ENCODE results near the gene ANKRD31. TPM values are rescaled to one million over a fixed set of nuclear protein-coding genes. Genes with fewer than 3 reads are reported as not detected.

The ANKRD31 gene
- total and polyA plus RNA-seq, 7 experiments from 2014 or later, result 0.22 to 1.6 (median 0.59) TPM

GRCh38 chr5:75052192-75053053, 184.3 kb downstream of the ANKRD31 start, which contains the start of gene GCNT4:
Gene GCNT4, minus strand, starts transcription at chr5:75052558. Its CDS starts 22,521 bp downstream, at chr5:75030037.
- ATAC-seq, result peak; percentile 15
- no peaks in the 10 kb centered on the region for H3K9me3 ChIP-seq (ENCODE audit: control insufficient read depth in 2 of 3, low read length in 3 of 3)
- CTCF ChIA-PET, result interaction anchor here (0.6 to 2.8 kb wide), 6 partner anchors 15 to 185 kb away, joined by 3 to 15 read pairs (median 4); partner anchors contain the start of gene ANKRD31
- H3K4me1 Mint-ChIP-seq, result peaks cover 59 to 86% (median 79%) of the 10 kb centered on the region in 7 donors
- H3K36me3 Mint-ChIP-seq, result peaks cover 0 to 7% (median 6%) of the 10 kb centered on the region in 5 donors
- POLR2A ChIA-PET, result interaction anchor here (0.5 to 7.7 kb wide), 24 partner anchors 7 to 460 kb away, joined by 3 to 127 read pairs (median 4); partner anchors contain the start of genes ANKRD31, FAM169A, GFM2 and HEXB
- peak within 1 kb of the TSS; percentile 67 for H3K4me3 ChIP-seq (ENCODE audit: low read length)
- H3K27me3 ChIP-seq (ENCODE audit: control insufficient read depth in 2 of 2, insufficient read depth in 2 of 2, low read length in 2 of 2), result no peaks in the 10 kb centered on the region
- peak; percentile 36 to 60 (median 54) for DNase-seq
- H3K4me1 ChIP-seq (ENCODE audit: control insufficient read depth in 2 of 2, insufficient read depth in 2 of 2, low read length in 2 of 2), result peaks cover 62 to 73% of the 10 kb centered on the region in 2 donors
- peak within 1 kb of the TSS; percentile 87 for H3K27ac ChIP-seq (ENCODE audit: low read depth, low read length)
- H3K4me3 Mint-ChIP-seq, result peak within 1 kb of the TSS; percentile 85 to 98 (median 93)
- no peaks in the 10 kb centered on the region for H3K9me3 Mint-ChIP-seq
- intact Hi-C loops (cut with micrococcal nuclease), result loop anchor here (1.0 to 10.0 kb wide), 16 partner anchors 14 to 1490 kb away; partner anchors contain the start of genes CERT1 (in 2 of the 2), HEXB (in 2 of the 2), POC5 (in 2 of the 2) and POLK (in 2 of the 2)
- H3K36me3 ChIP-seq (ENCODE audit: control insufficient read depth in 2 of 3, insufficient read depth in 3 of 3, low read length in 3 of 3), result peaks cover 0 to 6% (median 0%) of the 10 kb centered on the region in 3 experiments
- peak within 1 kb of the TSS; percentile 85 to 99 (median 97) for H3K27ac Mint-ChIP-seq
- peaks cover 0 to 17% (median 0%) of the 10 kb centered on the region in 5 donors for H3K27me3 Mint-ChIP-seq

- CTCF ChIA-PET, result interaction anchor here (1.5 to 3.7 kb wide), 8 partner anchors 8 to 216 kb away, joined by 8 to 36 read pairs (median 16); partner anchors contain the start of gene ANKRD31
Observed at GRCh38 chr5:75051217-75051751, 185.4 kb downstream of the ANKRD31 start.

GRCh38 chr5:75050415-75050814, 186.3 kb downstream of the ANKRD31 start:
- DNase-seq (peak in 3 of 9 donors; percentile 32 to 37 (median 36)), ATAC-seq (peak; percentile 22)
- peak overlapping the region; percentile 78 to 98 (median 90) for H3K4me3 Mint-ChIP-seq
- Histone ChIP-seq H3K36me3 (ENCODE audit: control insufficient read depth in 2 of 3, insufficient read depth in 3 of 3, low read length in 3 of 3) (peaks cover 0 to 26% (median 8%) of the 10 kb centered on the region in 3 experiments), H3K9me3 (ENCODE audit: control insufficient read depth in 2 of 3, low read length in 3 of 3) (no peaks in the 10 kb centered on the region), H3K4me3 (ENCODE audit: low read length) (peak overlapping the region; percentile 67), H3K27me3 (ENCODE audit: control insufficient read depth in 2 of 2, insufficient read depth in 2 of 2, low read length in 2 of 2) (no peaks in the 10 kb centered on the region), H3K4me1 (ENCODE audit: control insufficient read depth in 2 of 2, insufficient read depth in 2 of 2, low read length in 2 of 2) (peaks cover 49 to 53% of the 10 kb centered on the region in 2 donors), H3K27ac (ENCODE audit: low read depth, low read length) (peak overlapping the region; percentile 87)
- H3K27me3 Mint-ChIP-seq, result peaks cover 0 to 11% (median 0%) of the 10 kb centered on the region in 5 donors
- ChIA-PET CTCF (interaction anchor here (0.5 to 3.7 kb wide), 35 partner anchors 9 to 1485 kb away, joined by 3 to 36 read pairs (median 4); partner anchors contain the start of genes ANKRA2, ANKRD31 and UTP15), POLR2A (interaction anchor here (0.8 to 7.7 kb wide), 15 partner anchors 9 to 287 kb away, joined by 3 to 127 read pairs (median 4); partner anchors contain the start of genes ANKRD31 and HMGCR)
- H3K4me1 Mint-ChIP-seq, result peaks cover 48 to 84% (median 80%) of the 10 kb centered on the region in 7 donors
- H3K9me3 Mint-ChIP-seq, result peaks cover 0 to under 1% (median 0%) of the 10 kb centered on the region in 11 donors
- H3K27ac Mint-ChIP-seq, result peak overlapping the region; percentile 85 to 99 (median 90)
- intact Hi-C loops (cut with micrococcal nuclease), result loop anchor here (1.0 to 10.0 kb wide), 22 partner anchors 10 to 1492 kb away; partner anchors contain the start of genes HEXB (in 2 of the 2), CERT1 (in 1 of the 2), FAM169A (in 1 of the 2) and POC5 (in 1 of the 2)
- H3K36me3 Mint-ChIP-seq, result peaks cover 8 to 25% (median 16%) of the 10 kb centered on the region in 5 donors

More at GRCh38 chr5:75051217-75051751, 185.4 kb downstream of the ANKRD31 start:
- H3K9me3 ChIP-seq (ENCODE audit: control insufficient read depth in 2 of 3, low read length in 3 of 3), result no peaks in the 10 kb centered on the region
- Mint-ChIP-seq H3K9me3 (no peaks in the 10 kb centered on the region), H3K4me1 (peaks cover 51 to 84% (median 79%) of the 10 kb centered on the region in 7 donors), H3K4me3 (peak overlapping the region; percentile 78 to 98 (median 90)), H3K27me3 (peaks cover 0 to 16% (median 0%) of the 10 kb centered on the region in 5 donors), H3K27ac (peak overlapping the region; percentile 85 to 99 (median 90)), H3K36me3 (peaks cover 2 to 16% (median 8%) of the 10 kb centered on the region in 5 donors)
- peak; percentile 37 for ATAC-seq
- intact Hi-C loops (cut with micrococcal nuclease), result loop anchor here (1.0 to 10.0 kb wide), 15 partner anchors 16 to 1491 kb away; partner anchors contain the start of genes GFM2 (in 2 of the 2), HEXB (in 2 of the 2), NSA2 (in 2 of the 2) and ANKRD31 (in 1 of the 2)
- H3K4me3 ChIP-seq (ENCODE audit: low read length), result peak overlapping the region; percentile 67
- peaks cover 0 to 17% (median 0%) of the 10 kb centered on the region in 3 experiments for H3K36me3 ChIP-seq (ENCODE audit: control insufficient read depth in 2 of 3, insufficient read depth in 3 of 3, low read length in 3 of 3)
- peak overlapping the region; percentile 87 for H3K27ac ChIP-seq (ENCODE audit: low read depth, low read length)
- POLR2A ChIA-PET, result interaction anchor here (0.6 to 7.7 kb wide), 14 partner anchors 8 to 286 kb away, joined by 3 to 127 read pairs (median 4); partner anchors contain the start of genes ANKRD31, GFM2, HMGCR and NSA2
- peaks cover 52 to 62% of the 10 kb centered on the region in 2 donors for H3K4me1 ChIP-seq (ENCODE audit: control insufficient read depth in 2 of 2, insufficient read depth in 2 of 2, low read length in 2 of 2)
- H3K27me3 ChIP-seq (ENCODE audit: control insufficient read depth in 2 of 2, insufficient read depth in 2 of 2, low read length in 2 of 2), result no peaks in the 10 kb centered on the region
- peak in 8 of 9 donors; percentile 17 to 68 (median 52) for DNase-seq

- intact Hi-C loops (cut with micrococcal nuclease), result loop anchor here (1.0 to 10.0 kb wide), 23 partner anchors 11 to 1985 kb away; partner anchors contain the start of genes HEXB (in 2 of the 2), AGGF1 (in 1 of the 2), CERT1 (in 1 of the 2) and FAM169A (in 1 of the 2)
- ChIA-PET CTCF (interaction anchor here (0.5 to 3.7 kb wide), 39 partner anchors 9 to 1484 kb away, joined by 3 to 36 read pairs (median 5); partner anchors contain the start of genes ANKRA2, ANKRD31 and UTP15), POLR2A (interaction anchor here (0.8 to 7.7 kb wide), 16 partner anchors 8 to 287 kb away, joined by 3 to 127 read pairs (median 4); partner anchors contain the start of genes ANKRD31 and HMGCR)
- Mint-ChIP-seq H3K4me3 (peak overlapping the region; percentile 78 to 98 (median 90)), H3K9me3 (peaks cover 0 to 4% (median 0%) of the 10 kb centered on the region in 11 donors), H3K36me3 (peaks cover 13 to 30% (median 22%) of the 10 kb centered on the region in 5 donors), H3K4me1 (peaks cover 46 to 84% (median 81%) of the 10 kb centered on the region in 7 donors), H3K27me3 (peaks cover 0 to 10% (median 0%) of the 10 kb centered on the region in 5 donors), H3K27ac (peak overlapping the region; percentile 40 to 99 (median 90))
- peak overlapping the region; percentile 87 for H3K27ac ChIP-seq (ENCODE audit: low read depth, low read length)
- no peaks in the 10 kb centered on the region for H3K27me3 ChIP-seq (ENCODE audit: control insufficient read depth in 2 of 2, insufficient read depth in 2 of 2, low read length in 2 of 2)
- peak overlapping the region; percentile 67 for H3K4me3 ChIP-seq (ENCODE audit: low read length)
- no peaks in the 10 kb centered on the region for H3K9me3 ChIP-seq (ENCODE audit: control insufficient read depth in 2 of 3, low read length in 3 of 3)
- ATAC-seq (peak; percentile 68), DNase-seq (peak; percentile 32 to 78 (median 73))
- peaks cover 0 to 30% (median 9%) of the 10 kb centered on the region in 3 experiments for H3K36me3 ChIP-seq (ENCODE audit: control insufficient read depth in 2 of 3, insufficient read depth in 3 of 3, low read length in 3 of 3)
- H3K4me1 ChIP-seq (ENCODE audit: control insufficient read depth in 2 of 2, insufficient read depth in 2 of 2, low read length in 2 of 2), result peaks cover 47 to 52% of the 10 kb centered on the region in 2 donors
Observed at GRCh38 chr5:75049456-75050351, 187.0 kb downstream of the ANKRD31 start.

Measured in naive thymus-derived CD4-positive, alpha-beta T cell (primary cell).